ENCODE measurements around the gene EOGT.

The EOGT gene

DNA sequence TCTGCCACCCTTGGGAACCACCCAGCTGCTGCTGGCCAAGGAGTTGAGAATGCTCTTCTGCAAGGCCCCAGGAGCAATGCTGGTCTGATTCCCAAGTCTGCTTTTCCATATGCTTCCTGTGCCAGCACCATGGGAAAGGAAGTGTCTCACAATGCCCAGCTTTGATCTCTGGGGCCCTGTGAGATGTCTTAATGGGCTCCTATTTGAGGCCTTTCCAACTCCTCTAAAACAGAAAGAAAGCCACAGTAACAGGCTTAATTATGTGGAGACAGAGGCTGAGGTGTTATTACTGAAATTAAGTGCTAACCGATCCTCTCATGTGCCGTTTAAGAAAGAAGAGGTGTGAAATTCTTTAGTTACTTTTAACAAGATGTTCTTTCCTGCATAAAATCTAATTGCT, 4.5 kb downstream of the EOGT start:
- no peak for FAIRE-seq

DNA sequence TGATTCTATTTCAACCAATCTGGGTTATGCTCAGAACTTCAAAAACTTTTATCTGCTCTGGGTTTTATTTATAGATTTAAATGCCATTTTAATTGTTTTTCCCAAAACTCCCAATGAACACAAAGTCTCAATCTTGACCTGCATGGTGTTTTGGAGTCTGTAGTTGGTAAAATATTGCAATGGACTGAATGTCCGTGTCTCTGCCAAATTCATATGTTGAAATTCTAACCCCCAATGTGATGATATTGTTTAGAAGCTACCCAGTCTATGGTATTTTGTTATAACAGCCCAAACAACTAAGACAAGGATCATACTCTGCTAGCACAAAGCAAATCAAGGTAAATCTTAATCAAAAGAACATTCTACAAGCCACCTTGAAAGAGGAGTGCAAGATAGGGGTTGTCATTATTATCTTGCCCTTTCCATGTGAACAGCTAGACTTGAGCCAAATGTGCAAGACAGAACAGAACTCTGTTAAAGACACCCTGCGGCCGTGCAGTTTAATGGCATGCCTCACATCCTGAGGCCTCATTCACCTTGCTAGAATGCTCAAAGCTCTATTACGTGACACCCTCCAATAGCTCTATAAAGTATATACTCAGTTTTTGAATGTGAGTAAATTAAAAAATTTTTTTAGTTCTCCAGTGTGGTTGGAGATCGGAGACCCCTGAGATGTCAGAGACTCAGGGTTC, 7.5 kb downstream of the EOGT start:
- no peak for FAIRE-seq

DNA sequence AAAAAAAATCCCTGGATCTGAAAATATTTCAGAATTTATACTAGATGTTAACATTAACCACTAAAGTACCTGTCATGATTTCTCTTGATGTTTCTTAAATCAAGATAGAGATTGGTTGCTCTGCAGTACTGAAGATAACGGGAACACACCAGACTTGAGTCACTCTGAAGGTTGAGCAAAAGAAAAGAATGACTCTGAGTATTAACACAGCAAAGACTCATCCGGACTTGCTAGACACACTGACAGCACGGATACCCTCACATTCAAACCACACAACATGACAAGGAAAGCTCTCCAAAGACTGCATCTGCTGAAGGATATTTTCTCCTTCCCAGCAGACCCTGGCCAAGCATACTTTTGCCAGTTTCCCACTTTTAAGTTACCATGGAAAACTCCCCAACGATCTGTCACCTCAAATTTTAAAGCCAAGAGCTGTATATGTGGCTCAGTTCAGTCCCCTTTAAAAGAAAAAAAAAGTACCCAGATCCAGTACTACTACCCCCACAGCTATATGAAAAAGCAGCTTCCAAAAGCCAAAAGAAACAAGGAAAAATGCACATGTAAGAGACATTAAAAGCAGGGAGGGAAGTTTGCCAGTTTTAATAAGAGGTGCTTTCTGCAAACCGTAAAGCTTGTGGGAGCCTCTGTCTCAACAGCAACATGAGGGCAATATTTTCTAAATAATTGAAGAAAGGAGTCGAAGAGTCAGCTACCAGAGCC, 8.3 kb downstream of the EOGT start:
- no peak for FAIRE-seq

DNA sequence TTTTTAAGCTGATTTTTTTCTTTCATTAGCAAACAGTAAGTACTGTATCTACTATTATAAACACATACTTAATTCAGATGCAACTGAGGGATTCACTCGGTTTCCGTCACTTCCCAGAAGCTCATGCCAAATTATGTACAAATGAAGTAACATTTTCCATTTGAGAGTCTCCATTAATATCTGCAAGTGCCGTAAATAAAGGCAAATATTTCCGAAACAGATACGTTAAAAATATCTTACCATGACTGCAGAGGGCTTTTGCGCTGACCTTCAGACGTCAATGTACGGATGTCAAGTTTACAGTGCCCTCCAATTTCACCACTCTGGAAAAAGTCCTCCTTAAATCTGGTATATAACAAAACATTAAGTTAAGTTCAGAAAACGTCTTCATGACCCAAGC, 9.3 kb downstream of the EOGT start:
- FAIRE-seq, result no peak

DNA sequence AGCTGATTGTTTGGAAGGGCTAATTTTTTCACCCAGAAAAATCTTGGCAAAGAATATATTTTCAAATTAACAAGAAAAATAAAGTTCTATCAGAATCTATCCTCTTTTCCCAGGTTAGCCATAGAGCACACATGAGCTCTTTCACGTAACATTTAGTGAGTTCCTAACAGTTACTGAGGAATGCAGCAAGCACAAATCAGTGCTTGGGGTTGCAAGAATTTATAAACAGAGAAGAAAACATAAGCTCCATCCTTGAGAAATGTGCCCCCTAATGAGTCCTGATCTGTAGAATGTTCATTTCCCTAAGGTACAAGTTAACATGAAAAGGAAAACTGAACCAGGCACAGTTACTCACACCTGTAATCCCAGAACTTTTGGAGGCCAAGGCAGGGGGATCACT, 13.9 kb downstream of the EOGT start:
- no peak for FAIRE-seq

DNA sequence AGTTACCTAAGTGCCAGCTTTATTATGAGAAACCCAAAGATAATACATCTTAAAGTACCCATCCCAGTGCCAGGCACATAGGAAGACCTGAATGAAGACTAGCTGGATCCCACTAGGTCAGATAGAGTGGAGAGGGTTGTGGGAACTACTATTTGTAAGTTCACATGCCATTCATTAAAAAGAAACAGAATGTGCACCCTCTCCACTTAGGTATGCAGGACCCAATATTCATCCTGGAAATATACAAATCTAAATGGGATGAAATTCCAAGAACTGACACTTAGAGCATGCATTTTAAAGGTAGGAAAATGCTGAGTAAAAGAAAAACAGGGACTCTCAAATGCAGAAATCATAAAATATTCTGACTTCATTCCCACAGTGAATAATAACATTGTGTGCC, 14.3 kb downstream of the EOGT start:
- no peak for FAIRE-seq

DNA sequence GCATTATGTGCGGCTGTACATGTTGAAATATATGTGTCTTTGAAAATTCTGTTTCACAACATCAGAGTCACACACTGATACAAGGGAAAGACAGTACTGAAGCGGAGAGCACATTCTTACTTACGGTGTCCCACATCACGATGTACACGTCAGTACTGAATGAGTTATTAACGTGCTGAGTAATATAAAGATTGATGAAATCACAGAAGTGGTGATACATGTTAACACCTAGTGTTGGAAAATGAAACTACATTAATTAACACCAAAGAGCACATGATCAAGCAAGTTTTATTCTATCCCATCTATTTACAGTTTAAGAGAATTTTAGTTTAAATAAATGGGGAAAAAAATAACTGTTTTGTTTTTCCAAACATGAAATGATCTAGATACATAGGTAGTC, 15.6 kb downstream of the EOGT start:
- no peak for FAIRE-seq

DNA sequence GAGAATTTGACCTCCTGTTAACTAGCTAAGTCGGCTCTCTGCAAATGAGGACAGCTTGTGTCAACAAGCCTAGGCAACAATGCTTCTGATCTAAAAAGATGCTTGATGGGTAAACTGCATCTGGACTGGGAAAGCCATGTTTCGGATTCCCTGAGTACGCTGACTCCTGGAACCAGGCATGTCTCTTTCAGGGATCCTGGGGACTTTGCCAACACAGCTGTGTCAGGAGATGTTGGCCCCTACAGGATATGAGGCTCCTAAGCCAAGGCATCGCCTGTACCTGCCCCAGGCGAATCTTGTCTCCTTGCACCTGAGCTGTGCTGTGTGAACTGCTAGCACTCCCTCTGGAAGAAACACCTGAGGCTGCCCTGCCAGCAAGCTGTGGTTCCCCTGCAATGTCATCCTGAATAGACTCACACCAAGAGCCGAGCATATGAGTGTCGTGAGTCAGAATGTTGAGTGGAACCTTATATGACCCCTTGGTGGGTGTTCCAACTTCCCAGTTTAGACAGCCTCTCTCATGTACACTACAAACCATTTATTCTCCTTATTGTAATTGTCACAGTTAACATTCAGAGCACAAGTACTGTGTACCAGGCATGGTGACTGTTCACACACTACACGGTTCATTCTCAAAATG, 17.0 kb downstream of the EOGT start:
- no peak for FAIRE-seq

DNA sequence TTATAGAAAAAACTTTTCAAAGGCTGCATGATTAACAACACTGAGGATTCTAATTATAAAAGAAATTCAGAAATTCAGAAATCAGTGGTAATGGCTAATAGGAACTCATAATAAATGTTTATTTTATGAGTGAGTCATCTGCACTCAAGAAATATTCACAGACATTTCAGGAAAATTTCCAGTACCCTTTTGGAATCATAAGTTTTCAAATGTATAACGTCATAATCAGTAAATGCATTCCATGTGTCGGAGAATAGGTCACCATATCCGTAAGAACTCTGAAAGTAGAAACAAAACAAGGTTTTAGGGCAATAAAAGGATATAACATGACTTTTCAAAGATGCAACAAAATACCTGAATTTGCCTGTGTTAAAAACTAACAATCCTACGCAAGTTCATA, 24.7 kb downstream of the EOGT start:
- no peak for FAIRE-seq

DNA sequence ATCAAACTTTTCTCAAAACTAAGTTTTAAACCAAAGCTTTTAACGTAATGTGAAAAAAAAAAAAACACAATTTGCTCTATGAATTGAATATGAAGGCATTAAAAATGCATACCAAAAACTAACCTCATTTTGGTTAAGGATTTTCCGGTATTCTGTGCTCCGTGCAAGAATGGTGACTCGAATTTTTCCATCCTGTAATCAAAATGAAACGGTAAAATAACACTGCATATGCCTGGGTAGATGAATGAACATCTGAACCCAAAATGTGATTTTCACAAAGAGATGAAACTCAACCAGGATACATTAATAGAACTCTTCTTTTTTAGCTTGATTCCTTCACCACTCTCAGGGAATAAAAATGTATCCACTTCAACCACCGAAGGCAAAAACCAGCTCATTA, 26.2 kb downstream of the EOGT start:
- FAIRE-seq, result no peak

DNA sequence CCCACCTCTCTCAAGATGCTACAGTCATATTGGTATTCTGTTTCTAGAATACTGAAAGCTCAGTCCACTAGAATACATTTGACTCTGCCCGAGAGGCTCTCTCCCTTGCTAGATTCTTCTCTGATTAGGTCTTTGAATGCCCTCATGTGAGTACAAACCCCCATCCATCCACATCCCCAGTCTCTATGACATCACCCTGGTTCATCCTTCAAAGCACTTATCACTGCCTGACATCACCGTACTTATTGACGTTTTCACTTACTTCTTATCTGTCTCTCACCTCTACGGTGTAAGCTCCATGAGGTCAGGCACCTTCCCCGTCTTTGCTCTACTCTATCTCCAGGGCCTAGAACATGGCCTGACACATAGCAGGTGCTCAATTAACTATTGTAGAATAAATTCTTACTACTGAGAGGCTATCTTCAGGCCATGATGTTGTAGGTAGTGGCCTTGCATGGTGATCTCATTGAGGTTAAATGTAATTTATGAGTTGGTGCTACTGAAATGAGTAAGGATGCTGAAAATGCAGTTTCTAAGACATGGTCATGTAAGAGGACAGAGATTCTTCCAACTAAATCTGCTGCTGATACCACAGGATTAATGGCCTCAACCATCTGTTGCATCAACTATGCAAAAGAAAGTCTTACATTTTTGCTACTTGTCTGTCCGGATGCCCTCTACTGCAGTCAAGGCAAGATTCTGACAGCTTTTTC, 26.8 kb downstream of the EOGT start:
- no peak for FAIRE-seq

DNA sequence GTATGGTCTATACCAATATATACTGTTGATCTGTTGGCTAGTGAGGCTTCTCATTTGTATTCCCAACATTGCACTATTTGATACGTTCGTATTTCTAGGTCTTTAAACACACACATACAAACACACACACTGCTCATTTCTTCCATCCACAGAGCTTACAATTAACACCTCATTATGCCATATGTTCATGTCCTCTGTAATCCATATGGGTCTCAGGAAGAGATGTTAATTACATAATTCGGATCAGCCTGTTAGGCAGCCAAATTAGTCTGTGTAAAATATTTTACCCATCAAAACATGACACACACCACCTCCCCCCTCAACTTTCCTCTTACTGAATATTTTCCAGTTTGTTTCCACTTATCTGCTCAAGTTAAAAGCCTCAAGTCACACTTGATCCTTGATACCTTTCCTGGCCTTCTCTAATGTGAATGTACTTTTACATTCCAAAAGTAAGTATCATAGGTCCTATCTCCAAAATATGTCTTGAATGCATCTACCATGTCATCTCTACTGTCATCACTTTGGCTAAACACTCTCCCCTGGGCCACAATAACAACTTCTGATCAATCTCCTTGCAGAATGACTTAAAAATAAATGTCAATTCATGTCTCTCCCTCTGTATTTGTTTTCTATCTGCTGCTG, 28.2 kb downstream of the EOGT start:
- no peak for FAIRE-seq

DNA sequence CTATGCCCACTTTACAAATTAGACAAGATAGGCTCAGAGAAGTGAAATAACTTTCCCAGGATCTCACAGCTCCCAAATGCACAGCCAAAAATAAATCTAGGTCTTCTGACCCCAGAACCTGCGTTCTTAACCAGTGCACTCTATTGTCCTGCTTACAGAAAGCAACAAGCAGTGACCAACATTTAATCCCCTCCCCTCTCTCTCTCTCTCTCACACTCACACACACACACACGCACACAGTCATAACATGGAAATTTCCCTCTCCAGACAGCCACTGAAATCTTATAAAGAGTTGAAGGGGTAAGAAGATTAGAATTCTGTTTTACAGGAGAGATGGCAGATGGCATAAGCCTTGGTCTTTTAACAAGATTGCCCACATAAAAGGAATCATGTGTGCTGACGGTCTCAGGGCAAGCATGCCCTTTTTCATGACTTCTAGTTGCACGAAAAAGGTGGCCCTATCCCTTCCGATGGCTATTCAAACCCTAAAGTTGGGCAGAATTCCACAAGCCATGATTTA, 29.4 kb downstream of the EOGT start:
- no peak for FAIRE-seq

DNA sequence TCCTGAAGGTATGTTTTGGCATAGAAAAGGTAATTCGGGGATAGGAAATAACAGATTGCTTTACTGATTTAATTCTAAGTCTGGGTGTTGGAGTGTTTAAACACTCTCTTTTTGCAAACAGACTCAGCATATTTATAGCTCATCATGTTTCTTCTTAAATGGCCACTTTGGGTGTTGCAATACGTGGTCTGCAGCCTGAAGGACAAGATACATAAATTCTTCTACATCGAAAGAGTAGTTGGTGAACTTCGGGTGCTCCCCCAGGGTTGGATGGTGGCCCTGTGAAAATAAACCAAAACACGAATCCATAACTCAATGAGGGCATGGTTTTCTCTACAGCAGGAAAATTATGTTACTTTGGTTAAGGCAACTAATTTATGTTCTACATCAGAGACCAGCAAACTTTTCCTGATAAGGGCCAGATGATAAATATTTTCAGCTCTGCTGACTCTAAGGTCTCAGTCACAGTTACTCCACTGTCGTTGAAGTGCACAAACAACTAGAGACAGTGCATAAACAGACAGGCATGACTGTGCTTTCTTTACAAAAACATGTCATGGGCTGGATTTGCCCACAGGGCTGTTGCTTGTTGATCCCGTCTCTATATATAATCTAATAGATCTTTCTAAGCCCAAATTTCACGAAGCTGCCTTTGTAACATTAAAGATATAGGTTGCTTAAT, 35.9 kb downstream of the EOGT start:
- no peak for FAIRE-seq

DNA sequence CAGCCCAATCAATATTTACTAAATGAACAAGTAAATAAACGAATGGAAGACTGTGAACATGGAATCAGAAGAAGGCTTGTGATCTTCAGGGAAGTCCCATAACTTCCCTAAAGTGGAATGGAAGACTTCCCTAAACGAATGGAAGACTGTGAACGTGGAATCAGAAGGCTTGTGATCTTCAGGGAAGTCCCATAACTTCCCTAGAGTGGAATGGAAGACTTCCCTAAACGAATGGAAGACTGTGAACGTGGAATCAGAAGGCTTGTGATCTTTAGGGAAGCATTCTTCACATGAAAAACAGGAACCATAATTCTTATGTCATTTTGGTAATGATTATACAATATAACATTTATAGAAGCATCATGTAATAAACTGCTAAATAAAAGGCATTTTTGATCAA, 38.8 kb downstream of the EOGT start:
- no peak for FAIRE-seq

DNA sequence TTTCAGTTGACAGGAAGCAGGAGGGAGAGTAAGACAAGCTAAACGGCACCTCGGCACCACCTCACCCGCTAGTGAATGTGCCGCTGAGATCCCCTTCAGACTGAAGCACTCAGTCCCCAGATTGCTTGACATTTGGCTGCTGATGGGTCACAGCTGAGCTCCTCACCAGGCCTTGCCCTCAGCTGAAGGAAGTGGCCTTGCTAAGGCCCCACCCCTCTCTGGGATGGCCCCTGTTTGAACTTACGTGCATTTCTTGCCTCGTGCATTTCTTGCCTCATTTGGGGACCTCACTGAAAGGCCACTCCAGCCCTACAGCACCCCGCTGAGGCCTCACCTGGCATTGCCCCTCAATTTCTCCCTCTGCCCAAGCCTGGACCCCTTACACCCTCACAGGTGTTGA, 39.8 kb downstream of the EOGT start:
- no peak for FAIRE-seq

DNA sequence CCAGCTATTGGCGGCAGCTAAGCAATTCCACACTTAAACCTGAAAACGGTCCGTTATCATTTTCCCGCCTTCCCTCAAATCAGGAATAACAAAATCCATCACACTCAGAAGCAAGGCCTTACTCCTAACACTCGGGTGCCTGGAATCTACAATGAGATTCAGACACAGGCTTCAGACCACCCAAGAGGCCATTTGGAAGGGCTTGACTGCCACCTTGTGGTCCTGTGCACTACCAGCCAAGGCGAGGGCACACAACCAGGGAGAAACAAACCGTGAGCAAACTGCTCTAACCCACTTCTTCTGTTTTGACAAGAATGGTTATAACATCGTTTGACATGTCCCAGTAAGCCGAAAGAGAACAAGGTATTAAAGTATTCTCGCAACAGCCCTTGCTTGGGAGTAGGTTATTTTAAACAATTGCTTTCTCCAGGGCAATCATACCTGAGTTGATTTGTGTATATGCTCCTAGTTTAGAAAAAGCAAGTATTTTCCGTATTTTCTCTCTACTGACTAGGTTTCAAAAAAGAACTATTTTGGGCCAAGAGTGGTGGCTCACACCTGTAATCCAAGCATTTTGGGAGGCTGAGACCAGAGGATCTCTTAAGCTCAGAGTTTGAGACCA, 41.0 kb downstream of the EOGT start:
- FAIRE-seq, result no peak

DNA sequence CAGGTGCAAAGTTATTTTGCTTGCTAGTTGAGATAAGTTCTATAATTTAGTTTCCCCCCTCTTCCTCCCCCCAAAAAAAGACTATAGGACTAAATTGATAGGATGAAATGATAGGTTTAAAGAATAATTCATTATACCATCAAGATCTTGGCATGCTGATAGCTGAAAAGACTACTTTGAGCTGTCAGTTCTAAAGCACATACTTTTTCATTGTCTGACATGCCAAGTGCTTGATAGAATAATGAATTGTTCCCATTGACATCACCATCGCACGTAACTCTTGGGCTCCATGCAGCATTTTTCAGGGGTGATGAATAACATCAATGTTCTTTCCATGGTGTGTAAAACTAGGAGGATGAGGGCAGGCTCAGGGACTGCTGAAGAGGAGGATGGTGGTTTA, 48.8 kb downstream of the EOGT start:
- FAIRE-seq, result no peak

DNA sequence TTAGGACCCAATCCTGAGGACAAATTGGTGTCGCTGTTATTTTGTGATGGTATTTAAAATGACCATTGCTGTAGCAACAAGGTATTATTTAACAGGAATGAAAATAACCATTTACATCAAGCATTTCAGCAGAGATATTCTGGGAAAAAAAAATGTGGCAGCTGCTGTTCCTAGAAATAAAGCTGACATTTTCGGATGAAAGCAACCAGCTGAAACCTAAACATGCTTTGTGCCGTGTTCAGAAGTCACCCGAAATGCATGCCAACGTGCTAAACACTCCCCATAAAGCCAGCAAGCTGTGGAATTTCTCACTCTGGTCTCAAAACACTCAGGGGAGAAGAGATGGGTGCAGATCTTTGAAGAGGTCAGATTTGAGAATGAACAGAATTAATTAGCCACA, 49.6 kb downstream of the EOGT start:
- FAIRE-seq, result no peak

DNA sequence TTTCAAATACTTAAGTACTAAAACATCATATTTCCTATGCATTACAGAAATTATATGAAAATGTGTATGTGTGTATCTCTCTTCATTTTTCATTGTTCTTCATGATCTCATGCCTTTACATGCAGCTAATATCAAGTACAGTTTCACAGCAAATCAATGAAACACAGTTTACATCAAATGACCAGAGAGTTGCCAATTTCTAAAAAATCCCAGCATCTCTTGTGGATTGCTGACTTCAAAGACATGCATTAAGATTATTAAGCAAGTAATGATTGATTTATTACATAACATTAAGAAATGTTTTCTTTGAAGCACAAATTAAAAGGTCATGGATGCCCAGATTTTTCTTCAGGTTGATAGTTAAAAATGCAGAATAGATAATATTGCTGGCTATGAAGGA, 50.1 kb downstream of the EOGT start:
- no peak for FAIRE-seq

DNA sequence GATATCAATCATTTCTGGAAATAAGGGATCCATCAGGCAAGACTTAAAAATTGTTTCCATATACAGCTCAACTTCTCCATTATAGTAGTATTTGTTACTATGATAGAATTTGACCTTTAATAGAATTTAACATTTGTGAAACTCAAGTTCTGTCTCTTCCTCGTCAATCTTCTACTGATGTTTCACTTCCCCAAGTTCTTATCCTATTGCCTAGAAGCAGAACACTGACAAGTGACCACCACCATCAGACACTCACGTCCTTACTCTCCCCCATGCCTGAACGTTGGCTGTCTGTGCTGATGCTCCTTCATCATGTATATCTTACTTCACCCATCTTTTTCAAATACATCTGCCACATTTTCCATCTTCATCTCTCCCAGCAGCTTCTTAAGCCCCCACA, 54.6 kb downstream of the EOGT start:
- FAIRE-seq, result no peak

DNA sequence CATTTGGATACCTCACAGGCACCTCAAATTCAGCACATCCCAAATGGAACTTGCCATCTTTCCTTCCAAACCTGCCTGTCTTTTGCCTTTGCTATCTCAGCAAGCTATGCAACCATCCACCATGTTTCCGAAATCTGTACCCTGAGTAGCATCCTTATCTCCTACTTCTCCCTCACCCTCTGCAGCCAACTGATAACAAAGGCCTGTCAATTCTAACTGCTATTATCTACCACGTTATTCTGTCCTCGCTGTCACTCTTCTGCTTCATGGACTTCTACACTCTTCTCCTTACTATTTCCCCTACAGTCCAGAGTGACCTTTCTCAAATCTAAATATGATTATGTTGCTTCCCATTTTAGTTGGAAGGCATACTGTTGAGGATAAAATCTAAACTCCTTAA, 55.6 kb downstream of the EOGT start:
- FAIRE-seq, result no peak
